ENCODE results near the gene ABHD12B.
"Not testable (repeated sequence)": the region's sequence is repeated elsewhere in the genome, so short reads cannot be mapped to it uniquely, and the experiment has no call there.

ABHD12B gene

GRCh38 chr14:50897005-50897404, 25.2 kb downstream of the ABHD12B start:
- not testable (repeated sequence) for DNase-seq

- DNase-seq: no peak
Measured at GRCh38 chr14:50897658-50898175, 25.9 kb downstream of the ABHD12B start.

GRCh38 chr14:50901361-50901760, 29.5 kb downstream of the ABHD12B start:
- DNase-seq: no peak

GRCh38 chr14:50904719-50905118, 32.9 kb downstream of the ABHD12B start:
- no peak for DNase-seq

- no peak for DNase-seq
Measured at GRCh38 chr14:50906326-50907065, 34.6 kb downstream of the ABHD12B start.

- no peak for DNase-seq
Measured at GRCh38 chr14:50910495-50911420, 38.9 kb downstream of the ABHD12B start.

- DNase-seq: no peak
Measured at GRCh38 chr14:50917449-50917848, 45.6 kb downstream of the ABHD12B start.

GRCh38 chr14:50919524-50919923, 47.7 kb downstream of the ABHD12B start:
- not testable (repeated sequence) for DNase-seq

GRCh38 chr14:50920482-50921230, 48.8 kb downstream of the ABHD12B start:
- no peak for DNase-seq

- no peak for DNase-seq
Measured at GRCh38 chr14:50922803-50923202, 51.0 kb downstream of the ABHD12B start.

- no peak for DNase-seq
Measured at GRCh38 chr14:50924236-50924635, 52.4 kb downstream of the ABHD12B start.

- no peak for DNase-seq
Measured at GRCh38 chr14:50924843-50925242, 53.0 kb downstream of the ABHD12B start.

- no peak for DNase-seq
Measured at GRCh38 chr14:50926851-50927386, 55.1 kb downstream of the ABHD12B start.

GRCh38 chr14:50928002-50928635, 56.3 kb downstream of the ABHD12B start:
- DNase-seq: no peak

GRCh38 chr14:50929506-50929905, 57.7 kb downstream of the ABHD12B start:
- no peak for DNase-seq

- DNase-seq: no peak
Measured at GRCh38 chr14:50931559-50931958, 59.7 kb downstream of the ABHD12B start.

- DNase-seq: no peak
Measured at GRCh38 chr14:50932156-50932555, 60.3 kb downstream of the ABHD12B start.

- DNase-seq: no peak
Measured at GRCh38 chr14:50932592-50933495, 61.0 kb downstream of the ABHD12B start.

- DNase-seq: no peak
Measured at GRCh38 chr14:50935126-50936015, 63.5 kb downstream of the ABHD12B start.

- DNase-seq: no peak
Measured at GRCh38 chr14:50936016-50936340, 64.1 kb downstream of the ABHD12B start.
